ENCODE measurements around the gene NUS1.
"Not testable (repeated sequence)": the region's sequence is repeated elsewhere in the genome, so short reads cannot be mapped to it uniquely, and the experiment has no call there.

The NUS1 gene

GRCh38 chr6:117687021-117687648 is 11.9 kb downstream of the NUS1 start:
- no peak for ATAC-seq (ENCODE audit: low read depth)
- TF ChIP-seq, protein P1, sequence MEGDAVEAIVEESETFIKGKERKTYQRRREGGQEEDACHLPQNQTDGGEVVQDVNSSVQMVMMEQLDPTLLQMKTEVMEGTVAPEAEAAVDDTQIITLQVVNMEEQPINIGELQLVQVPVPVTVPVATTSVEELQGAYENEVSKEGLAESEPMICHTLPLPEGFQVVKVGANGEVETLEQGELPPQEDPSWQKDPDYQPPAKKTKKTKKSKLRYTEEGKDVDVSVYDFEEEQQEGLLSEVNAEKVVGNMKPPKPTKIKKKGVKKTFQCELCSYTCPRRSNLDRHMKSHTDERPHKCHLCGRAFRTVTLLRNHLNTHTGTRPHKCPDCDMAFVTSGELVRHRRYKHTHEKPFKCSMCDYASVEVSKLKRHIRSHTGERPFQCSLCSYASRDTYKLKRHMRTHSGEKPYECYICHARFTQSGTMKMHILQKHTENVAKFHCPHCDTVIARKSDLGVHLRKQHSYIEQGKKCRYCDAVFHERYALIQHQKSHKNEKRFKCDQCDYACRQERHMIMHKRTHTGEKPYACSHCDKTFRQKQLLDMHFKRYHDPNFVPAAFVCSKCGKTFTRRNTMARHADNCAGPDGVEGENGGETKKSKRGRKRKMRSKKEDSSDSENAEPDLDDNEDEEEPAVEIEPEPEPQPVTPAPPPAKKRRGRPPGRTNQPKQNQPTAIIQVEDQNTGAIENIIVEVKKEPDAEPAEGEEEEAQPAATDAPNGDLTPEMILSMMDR (IDR thresholded peaks at IDR 0.05; ENCODE audit: poor library complexity, severe bottlenecking), result no peak
- H3K27ac ChIP-seq (ENCODE audit: poor library complexity, severe bottlenecking), result no peak overlapping the region

GRCh38 chr6:117689584-117689983 is 14.3 kb downstream of the NUS1 start:
- peaks cover 64% of the 10 kb centered on the region for H3K36me3 ChIP-seq (ENCODE audit: low read depth)
- not testable (repeated sequence) for H3K4me3 ChIP-seq (ENCODE audit: severe bottlenecking); H3K27me3 ChIP-seq (ENCODE audit: insufficient read depth, poor library complexity, severe bottlenecking); H3K9me3 ChIP-seq (ENCODE audit: severe bottlenecking); H3K4me1 ChIP-seq (ENCODE audit: insufficient read depth, poor library complexity, severe bottlenecking); ATAC-seq (ENCODE audit: low read depth); DNase-seq (ENCODE audit: low spot score); H3K27ac ChIP-seq (ENCODE audit: poor library complexity, severe bottlenecking)

More at GRCh38 chr6:117687021-117687648, 11.9 kb downstream of the NUS1 start:
- Histone ChIP-seq H3K36me3 (ENCODE audit: low read depth) (peaks cover 51% of the 10 kb centered on the region), H3K9me3 (ENCODE audit: severe bottlenecking) (no peaks in the 10 kb centered on the region), H3K4me1 (ENCODE audit: insufficient read depth, poor library complexity, severe bottlenecking) (no peaks in the 10 kb centered on the region), H3K27me3 (ENCODE audit: insufficient read depth, poor library complexity, severe bottlenecking) (no peaks in the 10 kb centered on the region), H3K4me3 (ENCODE audit: severe bottlenecking) (no peak overlapping the region)
- no peak for DNase-seq (ENCODE audit: low spot score)

DNA sequence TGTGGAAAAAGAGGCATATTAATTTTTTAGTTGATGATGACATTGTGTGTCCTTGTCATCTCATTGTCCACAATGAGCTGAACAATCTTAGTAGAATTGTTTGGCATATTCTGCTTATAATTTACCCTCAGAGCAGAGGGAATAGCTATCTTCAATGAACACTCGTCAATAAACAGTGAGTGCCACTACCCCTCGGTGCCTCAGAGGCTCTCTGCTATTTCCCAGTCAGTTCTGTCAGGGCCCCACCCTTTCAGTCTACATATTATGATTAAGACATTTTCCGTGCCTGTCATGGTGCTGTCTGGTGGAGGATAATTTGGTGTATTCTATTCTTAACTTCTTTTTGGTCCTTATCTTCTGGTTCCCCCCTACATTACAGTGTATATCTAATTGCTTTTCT is 31.2 kb downstream of the NUS1 start:
- ATAC-seq (ENCODE audit: low read depth), result no peak
- TF ChIP-seq, protein P1 (IDR thresholded peaks at IDR 0.05; ENCODE audit: poor library complexity, severe bottlenecking), result no peak
- H3K9me3 ChIP-seq (ENCODE audit: severe bottlenecking), result peaks cover 2% of the 10 kb centered on the region

GRCh38 chr6:117706936-117707509 is 31.8 kb downstream of the NUS1 start:
- H3K27ac ChIP-seq (ENCODE audit: poor library complexity, severe bottlenecking); ATAC-seq (ENCODE audit: low read depth); H3K27me3 ChIP-seq (ENCODE audit: insufficient read depth, poor library complexity, severe bottlenecking); DNase-seq (ENCODE audit: low spot score); H3K4me1 ChIP-seq (ENCODE audit: insufficient read depth, poor library complexity, severe bottlenecking); H3K9me3 ChIP-seq (ENCODE audit: severe bottlenecking); H3K4me3 ChIP-seq (ENCODE audit: severe bottlenecking): not testable (repeated sequence)
- peaks cover 56% of the 10 kb centered on the region for H3K36me3 ChIP-seq (ENCODE audit: low read depth)

More for the DNA sequence above, 31.2 kb downstream of the NUS1 start:
- H3K4me3 ChIP-seq (ENCODE audit: severe bottlenecking), result no peak overlapping the region
- H3K27ac ChIP-seq (ENCODE audit: poor library complexity, severe bottlenecking), result no peak overlapping the region
- DNase-seq (ENCODE audit: low spot score), result no peak
- no peaks in the 10 kb centered on the region for H3K27me3 ChIP-seq (ENCODE audit: insufficient read depth, poor library complexity, severe bottlenecking)
- H3K36me3 ChIP-seq (ENCODE audit: low read depth), result peaks cover 59% of the 10 kb centered on the region
- no peaks in the 10 kb centered on the region for H3K4me1 ChIP-seq (ENCODE audit: insufficient read depth, poor library complexity, severe bottlenecking)

DNA sequence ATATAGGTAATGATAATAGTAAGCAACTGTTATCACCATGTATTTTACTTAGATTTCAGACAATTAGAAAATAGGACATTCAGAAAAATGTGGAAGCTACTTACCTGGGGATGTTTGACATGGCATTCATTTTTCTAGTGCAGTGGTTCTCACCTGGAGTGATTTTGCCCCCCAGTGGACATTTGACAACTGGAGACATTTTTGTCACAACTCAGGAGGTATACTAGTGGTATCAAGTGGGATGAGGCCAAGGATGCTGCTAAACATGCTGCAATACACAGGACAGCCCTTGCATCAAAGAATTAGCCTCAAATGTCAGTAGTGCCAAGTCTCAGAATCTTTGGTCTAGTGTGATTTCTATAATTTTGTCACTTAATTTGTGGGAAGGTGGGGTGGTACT is 36.1 kb downstream of the NUS1 start:
- no peak for DNase-seq (ENCODE audit: low spot score)
- TF ChIP-seq, protein P1 (IDR thresholded peaks at IDR 0.05; ENCODE audit: poor library complexity, severe bottlenecking), result peak; percentile 14

GRCh38 chr6:117718895-117719294 is 43.6 kb downstream of the NUS1 start:
- DNase-seq (ENCODE audit: low spot score) (no peak), ATAC-seq (ENCODE audit: low read depth) (no peak)
- Histone ChIP-seq H3K4me3 (ENCODE audit: severe bottlenecking) (no peak overlapping the region), H3K27me3 (ENCODE audit: insufficient read depth, poor library complexity, severe bottlenecking) (no peaks in the 10 kb centered on the region), H3K9me3 (ENCODE audit: severe bottlenecking) (no peaks in the 10 kb centered on the region), H3K4me1 (ENCODE audit: insufficient read depth, poor library complexity, severe bottlenecking) (no peaks in the 10 kb centered on the region), H3K27ac (ENCODE audit: poor library complexity, severe bottlenecking) (no peak overlapping the region), H3K36me3 (ENCODE audit: low read depth) (no peaks in the 10 kb centered on the region)
- TF ChIP-seq, protein P1 (IDR thresholded peaks at IDR 0.05; ENCODE audit: poor library complexity, severe bottlenecking), result no peak

More for the DNA sequence above, 36.1 kb downstream of the NUS1 start:
- Histone ChIP-seq H3K27ac (ENCODE audit: poor library complexity, severe bottlenecking) (no peak overlapping the region), H3K9me3 (ENCODE audit: severe bottlenecking) (peaks cover 2% of the 10 kb centered on the region), H3K4me1 (ENCODE audit: insufficient read depth, poor library complexity, severe bottlenecking) (no peaks in the 10 kb centered on the region), H3K36me3 (ENCODE audit: low read depth) (peaks cover 13% of the 10 kb centered on the region), H3K4me3 (ENCODE audit: severe bottlenecking) (no peak overlapping the region), H3K27me3 (ENCODE audit: insufficient read depth, poor library complexity, severe bottlenecking) (no peaks in the 10 kb centered on the region)
- ATAC-seq (ENCODE audit: low read depth), result peak; percentile 46; the same call in 2 of the 3 replicates

GRCh38 chr6:117721520-117721919 is 46.3 kb downstream of the NUS1 start:
- not testable (repeated sequence) for H3K27me3 ChIP-seq (ENCODE audit: insufficient read depth, poor library complexity, severe bottlenecking); H3K27ac ChIP-seq (ENCODE audit: poor library complexity, severe bottlenecking); H3K36me3 ChIP-seq (ENCODE audit: low read depth); ATAC-seq (ENCODE audit: low read depth); H3K4me1 ChIP-seq (ENCODE audit: insufficient read depth, poor library complexity, severe bottlenecking); H3K9me3 ChIP-seq (ENCODE audit: severe bottlenecking); H3K4me3 ChIP-seq (ENCODE audit: severe bottlenecking); DNase-seq (ENCODE audit: low spot score)
